HepG2 (cell line): ENCODE results near the gene PDLIM4. TPM values are rescaled to one million over a fixed set of nuclear protein-coding genes. Genes with fewer than 3 reads are reported as not detected.

Source experiments
- BHLHE40 ChIP-seq: IDR thresholded peaks from 2 replicates; pipeline ENCODE4 v1.6.1; 2011; ENCODE audit warnings: low read length, improper control_type of control experiment
- EEA1 ChIP-seq: sonication (generic); formaldehyde crosslinking; IDR thresholded peaks from 2 replicates; pipeline ENCODE4 v1.5.1; 2020; ENCODE audit warnings: mild to moderate bottlenecking, missing genetic modification reagents, borderline replicate concordance
- FOSL2 ChIP-seq: sonication (generic); formaldehyde crosslinking; IDR thresholded peaks from 2 replicates; pipeline ENCODE4 v1.4.0; 2020; ENCODE audit warnings: missing genetic modification reagents
- GATA4 ChIP-seq: sonication (generic); IDR thresholded peaks from 2 replicates; pipeline ENCODE4 v1.6.1; 2016; ENCODE audit warnings: antibody characterized with exemption, low read depth, borderline replicate concordance
- HES4 ChIP-seq: sonication (generic); formaldehyde crosslinking; IDR thresholded peaks from 2 replicates; pipeline ENCODE4 v1.9.0; 2021; ENCODE audit warnings: mild to moderate bottlenecking, missing genetic modification reagents, borderline replicate concordance
- PHF5A ChIP-seq: IDR thresholded peaks from one replicate; pipeline ENCODE4 v1.6.1; 2018; ENCODE audit warnings: low read depth, missing genetic modification reagents; ENCODE audit not compliant: unreplicated experiment
- RFX3 ChIP-seq: IDR thresholded peaks from 2 replicates; pipeline ENCODE4 v1.6.1; 2016; ENCODE audit warnings: missing biosample characterization, missing genetic modification reagents
- SMARCE1 ChIP-seq: fragments of 450-650 bp; IDR thresholded peaks from 2 replicates; pipeline ENCODE4 v1.6.1; 2017; ENCODE audit warnings: borderline replicate concordance
- ZNF317 ChIP-seq: sonication (generic); formaldehyde crosslinking; IDR thresholded peaks from 2 replicates; pipeline ENCODE4 v1.5.0; 2020; ENCODE audit warnings: mild to moderate bottlenecking, missing genetic modification reagents
- ZNF644 ChIP-seq: IDR thresholded peaks from 2 replicates; pipeline ENCODE4 v1.6.1; 2016; ENCODE audit warnings: low read depth
- ZSCAN22 ChIP-seq: sonication (generic); formaldehyde crosslinking; IDR thresholded peaks from 2 replicates; pipeline ENCODE4 v1.4.0; 2020; ENCODE audit warnings: mild to moderate bottlenecking, missing genetic modification reagents
- ZSCAN25 ChIP-seq: sonication (generic); formaldehyde crosslinking; IDR thresholded peaks from 2 replicates; pipeline ENCODE4 v1.8.0; 2022; ENCODE audit warnings: mild to moderate bottlenecking, missing genetic modification reagents
- polyA plus RNA-seq, 8 experiments: library from polyadenylated mRNA; depleted of rRNA in 3 of 8; stranded (reverse) in 7 of 8; unstranded in 1 of 8; fragments of >200 nt; fragmentation: Illumina TruSeq in 4 of 8; extraction: Trizol in 4 of 8; gene quantifications; 2 replicates each; pipeline versions ENCODE4 v1.2.1 to v1.2.3, GENCODE V29; 2011 to 2016; ENCODE audit warnings: low read depth in 4 of 8, missing spikeins in 1 of 8, mixed read lengths in 1 of 8; ENCODE audit not compliant: insufficient read depth in 1 of 8
- total RNA-seq, 5 experiments: library from RNA; depleted of rRNA; stranded (reverse); fragments of >200 nt; fragmentation: Illumina TruSeq; extraction: Trizol; gene quantifications; 2 replicates each; pipeline ENCODE4 v1.2.3, GENCODE V29; 2016; ENCODE audit warnings: low read depth in 1 of 5
- TF ChIP-seq, protein P1 (sequence below): sonication (generic); formaldehyde crosslinking; IDR thresholded peaks from 2 replicates; pipeline ENCODE4 v1.4.0; 2020; ENCODE audit warnings: mild to moderate bottlenecking, missing genetic modification reagents
- TF ChIP-seq, protein P2 (sequence below): sonication (generic); formaldehyde crosslinking; IDR thresholded peaks from 2 replicates; pipeline ENCODE4 v1.4.0; 2020; ENCODE audit warnings: missing genetic modification reagents, borderline replicate concordance
- TF ChIP-seq, protein P3 (sequence below): sonication (generic); formaldehyde crosslinking; IDR thresholded peaks from 2 replicates; pipeline ENCODE4 v1.4.0; 2020; ENCODE audit warnings: low read depth, mild to moderate bottlenecking, missing genetic modification reagents
- TF ChIP-seq, protein P4 (sequence below): sonication (generic); formaldehyde crosslinking; conservative IDR thresholded peaks from 2 replicates; pipeline ENCODE4 v1.8.0; 2022; ENCODE audit warnings: low read depth, missing genetic modification reagents
- TF ChIP-seq, protein P5 (sequence below): sonication (generic); formaldehyde crosslinking; IDR thresholded peaks from 2 replicates; pipeline ENCODE4 v1.4.0; 2020; ENCODE audit warnings: mild to moderate bottlenecking, missing genetic modification reagents
- TF ChIP-seq, protein P6 (sequence below): sonication (generic); formaldehyde crosslinking; conservative IDR thresholded peaks from 2 replicates; pipeline ENCODE4 v1.4.0; 2020; ENCODE audit warnings: mild to moderate bottlenecking, missing genetic modification reagents, moderate library complexity
- TF ChIP-seq, protein P7 (sequence below): sonication (generic); IDR thresholded peaks from 2 replicates; pipeline ENCODE4 v1.6.1; 2016; ENCODE audit warnings: low read depth, borderline replicate concordance

Gene PDLIM4
- total and polyA plus RNA-seq, 2 of the 13 experiments (the other 11 are each of a cell fraction or from before 2014, with no cell fraction given), result 1.1 to 2.3 TPM

DNA sequence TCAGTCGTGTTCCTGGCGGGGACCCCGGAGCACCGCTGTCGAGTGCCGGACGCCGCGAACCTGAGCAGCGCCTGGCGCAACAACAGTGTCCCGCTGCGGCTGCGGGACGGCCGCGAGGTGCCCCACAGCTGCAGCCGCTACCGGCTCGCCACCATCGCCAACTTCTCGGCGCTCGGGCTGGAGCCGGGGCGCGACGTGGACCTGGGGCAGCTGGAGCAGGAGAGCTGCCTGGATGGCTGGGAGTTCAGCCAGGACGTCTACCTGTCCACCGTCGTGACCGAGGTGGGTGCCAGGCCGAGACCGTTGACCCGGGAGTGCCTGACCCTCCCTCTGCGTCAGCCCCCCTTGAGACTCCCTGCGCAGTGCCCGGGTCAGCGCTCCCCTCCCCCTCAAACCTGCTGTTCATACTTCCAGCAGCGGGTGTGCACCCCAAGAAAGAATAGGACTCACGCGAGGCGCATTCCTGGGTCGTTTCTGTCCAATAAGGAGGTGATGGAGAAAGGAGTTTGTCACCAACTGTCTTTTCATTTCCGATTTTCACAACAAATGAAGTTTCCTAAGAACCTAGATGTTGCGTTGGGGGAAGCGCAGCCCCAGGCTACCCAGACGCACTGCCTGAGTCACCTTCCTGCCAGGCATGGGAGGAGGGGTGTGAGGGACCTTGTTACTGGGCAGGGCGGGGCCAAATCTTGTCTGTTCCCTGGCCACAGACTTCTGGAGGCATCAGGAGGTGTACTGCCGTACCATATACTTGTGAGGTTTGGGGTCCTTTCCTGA, 37.4 kb downstream of the PDLIM4 start (continued):
- TF ChIP-seq, protein P1, sequence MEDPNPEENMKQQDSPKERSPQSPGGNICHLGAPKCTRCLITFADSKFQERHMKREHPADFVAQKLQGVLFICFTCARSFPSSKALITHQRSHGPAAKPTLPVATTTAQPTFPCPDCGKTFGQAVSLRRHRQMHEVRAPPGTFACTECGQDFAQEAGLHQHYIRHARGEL (CRISPR knock-in tag), result 0 out of 2 replicates have a peak, but pooled peaks have one; percentile 76
- TF ChIP-seq, protein P2, sequence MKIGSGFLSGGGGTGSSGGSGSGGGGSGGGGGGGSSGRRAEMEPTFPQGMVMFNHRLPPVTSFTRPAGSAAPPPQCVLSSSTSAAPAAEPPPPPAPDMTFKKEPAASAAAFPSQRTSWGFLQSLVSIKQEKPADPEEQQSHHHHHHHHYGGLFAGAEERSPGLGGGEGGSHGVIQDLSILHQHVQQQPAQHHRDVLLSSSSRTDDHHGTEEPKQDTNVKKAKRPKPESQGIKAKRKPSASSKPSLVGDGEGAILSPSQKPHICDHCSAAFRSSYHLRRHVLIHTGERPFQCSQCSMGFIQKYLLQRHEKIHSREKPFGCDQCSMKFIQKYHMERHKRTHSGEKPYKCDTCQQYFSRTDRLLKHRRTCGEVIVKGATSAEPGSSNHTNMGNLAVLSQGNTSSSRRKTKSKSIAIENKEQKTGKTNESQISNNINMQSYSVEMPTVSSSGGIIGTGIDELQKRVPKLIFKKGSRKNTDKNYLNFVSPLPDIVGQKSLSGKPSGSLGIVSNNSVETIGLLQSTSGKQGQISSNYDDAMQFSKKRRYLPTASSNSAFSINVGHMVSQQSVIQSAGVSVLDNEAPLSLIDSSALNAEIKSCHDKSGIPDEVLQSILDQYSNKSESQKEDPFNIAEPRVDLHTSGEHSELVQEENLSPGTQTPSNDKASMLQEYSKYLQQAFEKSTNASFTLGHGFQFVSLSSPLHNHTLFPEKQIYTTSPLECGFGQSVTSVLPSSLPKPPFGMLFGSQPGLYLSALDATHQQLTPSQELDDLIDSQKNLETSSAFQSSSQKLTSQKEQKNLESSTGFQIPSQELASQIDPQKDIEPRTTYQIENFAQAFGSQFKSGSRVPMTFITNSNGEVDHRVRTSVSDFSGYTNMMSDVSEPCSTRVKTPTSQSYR (CRISPR knock-in tag), result no peak
- TF ChIP-seq ZNF317 (CRISPR knock-in tag) (no peak), FOSL2 (CRISPR knock-in tag) (peak; percentile 68), PHF5A (CRISPR knock-in tag) (no peak), GATA4 (no peak), EEA1 (CRISPR knock-in tag) (0 out of 2 replicates have a peak, but pooled peaks have one; percentile 52), RFX3 (CRISPR knock-in tag) (no peak), ZSCAN22 (CRISPR knock-in tag) (no peak), ZSCAN25 (CRISPR knock-in tag) (no peak), SMARCE1 (no peak), ZNF644 (no peak), HES4 (CRISPR knock-in tag) (0 out of 2 replicates have a peak, but pooled peaks have one; percentile 11), BHLHE40 (no peak)
- TF ChIP-seq, protein P3, sequence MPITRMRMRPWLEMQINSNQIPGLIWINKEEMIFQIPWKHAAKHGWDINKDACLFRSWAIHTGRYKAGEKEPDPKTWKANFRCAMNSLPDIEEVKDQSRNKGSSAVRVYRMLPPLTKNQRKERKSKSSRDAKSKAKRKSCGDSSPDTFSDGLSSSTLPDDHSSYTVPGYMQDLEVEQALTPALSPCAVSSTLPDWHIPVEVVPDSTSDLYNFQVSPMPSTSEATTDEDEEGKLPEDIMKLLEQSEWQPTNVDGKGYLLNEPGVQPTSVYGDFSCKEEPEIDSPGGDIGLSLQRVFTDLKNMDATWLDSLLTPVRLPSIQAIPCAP (CRISPR knock-in tag), result no peak
- TF ChIP-seq, protein P4, sequence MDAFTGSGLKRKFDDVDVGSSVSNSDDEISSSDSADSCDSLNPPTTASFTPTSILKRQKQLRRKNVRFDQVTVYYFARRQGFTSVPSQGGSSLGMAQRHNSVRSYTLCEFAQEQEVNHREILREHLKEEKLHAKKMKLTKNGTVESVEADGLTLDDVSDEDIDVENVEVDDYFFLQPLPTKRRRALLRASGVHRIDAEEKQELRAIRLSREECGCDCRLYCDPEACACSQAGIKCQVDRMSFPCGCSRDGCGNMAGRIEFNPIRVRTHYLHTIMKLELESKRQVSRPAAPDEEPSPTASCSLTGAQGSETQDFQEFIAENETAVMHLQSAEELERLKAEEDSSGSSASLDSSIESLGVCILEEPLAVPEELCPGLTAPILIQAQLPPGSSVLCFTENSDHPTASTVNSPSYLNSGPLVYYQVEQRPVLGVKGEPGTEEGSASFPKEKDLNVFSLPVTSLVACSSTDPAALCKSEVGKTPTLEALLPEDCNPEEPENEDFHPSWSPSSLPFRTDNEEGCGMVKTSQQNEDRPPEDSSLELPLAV (CRISPR knock-in tag), result no peak
- TF ChIP-seq, protein P5, sequence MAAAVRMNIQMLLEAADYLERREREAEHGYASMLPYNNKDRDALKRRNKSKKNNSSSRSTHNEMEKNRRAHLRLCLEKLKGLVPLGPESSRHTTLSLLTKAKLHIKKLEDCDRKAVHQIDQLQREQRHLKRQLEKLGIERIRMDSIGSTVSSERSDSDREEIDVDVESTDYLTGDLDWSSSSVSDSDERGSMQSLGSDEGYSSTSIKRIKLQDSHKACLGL (CRISPR knock-in tag), result no peak
- TF ChIP-seq, protein P6, sequence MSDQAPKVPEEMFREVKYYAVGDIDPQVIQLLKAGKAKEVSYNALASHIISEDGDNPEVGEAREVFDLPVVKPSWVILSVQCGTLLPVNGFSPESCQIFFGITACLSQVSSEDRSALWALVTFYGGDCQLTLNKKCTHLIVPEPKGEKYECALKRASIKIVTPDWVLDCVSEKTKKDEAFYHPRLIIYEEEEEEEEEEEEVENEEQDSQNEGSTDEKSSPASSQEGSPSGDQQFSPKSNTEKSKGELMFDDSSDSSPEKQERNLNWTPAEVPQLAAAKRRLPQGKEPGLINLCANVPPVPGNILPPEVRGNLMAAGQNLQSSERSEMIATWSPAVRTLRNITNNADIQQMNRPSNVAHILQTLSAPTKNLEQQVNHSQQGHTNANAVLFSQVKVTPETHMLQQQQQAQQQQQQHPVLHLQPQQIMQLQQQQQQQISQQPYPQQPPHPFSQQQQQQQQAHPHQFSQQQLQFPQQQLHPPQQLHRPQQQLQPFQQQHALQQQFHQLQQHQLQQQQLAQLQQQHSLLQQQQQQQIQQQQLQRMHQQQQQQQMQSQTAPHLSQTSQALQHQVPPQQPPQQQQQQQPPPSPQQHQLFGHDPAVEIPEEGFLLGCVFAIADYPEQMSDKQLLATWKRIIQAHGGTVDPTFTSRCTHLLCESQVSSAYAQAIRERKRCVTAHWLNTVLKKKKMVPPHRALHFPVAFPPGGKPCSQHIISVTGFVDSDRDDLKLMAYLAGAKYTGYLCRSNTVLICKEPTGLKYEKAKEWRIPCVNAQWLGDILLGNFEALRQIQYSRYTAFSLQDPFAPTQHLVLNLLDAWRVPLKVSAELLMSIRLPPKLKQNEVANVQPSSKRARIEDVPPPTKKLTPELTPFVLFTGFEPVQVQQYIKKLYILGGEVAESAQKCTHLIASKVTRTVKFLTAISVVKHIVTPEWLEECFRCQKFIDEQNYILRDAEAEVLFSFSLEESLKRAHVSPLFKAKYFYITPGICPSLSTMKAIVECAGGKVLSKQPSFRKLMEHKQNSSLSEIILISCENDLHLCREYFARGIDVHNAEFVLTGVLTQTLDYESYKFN (CRISPR knock-in tag), result no peak
- TF ChIP-seq, protein P7, sequence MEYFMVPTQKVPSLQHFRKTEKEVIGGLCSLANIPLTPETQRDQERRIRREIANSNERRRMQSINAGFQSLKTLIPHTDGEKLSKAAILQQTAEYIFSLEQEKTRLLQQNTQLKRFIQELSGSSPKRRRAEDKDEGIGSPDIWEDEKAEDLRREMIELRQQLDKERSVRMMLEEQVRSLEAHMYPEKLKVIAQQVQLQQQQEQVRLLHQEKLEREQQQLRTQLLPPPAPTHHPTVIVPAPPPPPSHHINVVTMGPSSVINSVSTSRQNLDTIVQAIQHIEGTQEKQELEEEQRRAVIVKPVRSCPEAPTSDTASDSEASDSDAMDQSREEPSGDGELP, result no peak
